Uterus (tissue), 2 donors: ENCODE data around the gene TLK2.
"Not testable (repeated sequence)": the region's sequence is repeated elsewhere in the genome, so short reads cannot be mapped to it uniquely, and the experiment has no call there.

ENCODE experiments used
- CTCF ChIP-seq, 4 experiments: fragments of 200-600 bp in 2 of 4; fragments of 450-650 bp in 2 of 4; sonication (generic) in 2 of 4; IDR thresholded peaks; one replicate each; pipeline ENCODE4 v1.5.1; 2016 to 2019; ENCODE audit warnings: antibody characterized with exemption in 4 of 4, mild to moderate bottlenecking in 2 of 4, moderate library complexity in 1 of 4
- POLR2A ChIP-seq, 2 donors: fragments of 450-650 bp; IDR thresholded peaks; one replicate each; pipeline ENCODE4 v1.6.1; 2016; ENCODE audit warnings: antibody characterized with exemption in 2 of 2, mild to moderate bottlenecking in 1 of 2, moderate library complexity in 1 of 2

GRCh38 chr17:62465271-62465670 is 13.4 kb upstream of the TLK2 start:
- not testable (repeated sequence) for TF ChIP-seq CTCF, POLR2A (IDR thresholded peaks at IDR 0.05)
